Fibroblast of the aortic adventitia (primary cell): ENCODE measurements around the gene SORBS1. TPM values are rescaled to one million over a fixed set of nuclear protein-coding genes. Genes with fewer than 3 reads are reported as not detected.

Source experiments
- DNase-seq: peaks from one replicate; pipeline ENCODE4 v3.0.0-alpha.2; 2010; ENCODE audit warnings: low read depth
- H3K4me3 ChIP-seq: 2 replicates; pipeline ENCODE4 v1.5.1; 2011; ENCODE audit warnings: low read depth, mild to moderate bottlenecking, control low read depth, low read length, moderate library complexity
- total RNA-seq: library from RNA; depleted of rRNA; stranded (reverse); fragments of >200 nt; gene quantifications from 2 replicates; pipeline ENCODE4 v1.2.3, GENCODE V29; 2012; ENCODE audit warnings: low replicate concordance
- TF ChIP-seq, protein P1 (sequence below): IDR thresholded peaks from 2 replicates; pipeline ENCODE4 v1.5.1; 2011; ENCODE audit warnings: mild to moderate bottlenecking, low read length, control low read depth, inconsistent platforms; ENCODE audit not compliant: insufficient read depth

The SORBS1 gene
- total RNA-seq, 1 donor = 0.36 TPM

DNA sequence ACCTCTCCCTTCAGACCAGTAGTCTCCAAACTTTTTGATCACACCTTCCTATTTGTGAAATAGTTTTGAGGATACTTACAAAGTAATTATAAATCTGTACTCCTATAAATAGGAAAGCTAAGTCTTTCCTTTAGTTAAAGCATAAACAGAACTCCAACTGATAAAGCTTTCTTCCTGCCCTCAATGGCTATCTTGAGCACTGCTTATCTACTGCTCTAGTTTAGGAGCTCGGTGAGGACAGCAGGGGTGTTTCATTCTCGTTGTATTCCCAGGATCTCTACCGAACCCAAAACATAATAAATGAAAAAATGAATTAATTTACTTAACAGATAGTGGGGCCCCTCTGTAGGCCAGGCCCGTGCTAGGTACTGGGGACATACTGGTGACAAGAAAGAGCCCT is 17.7 kb downstream of the SORBS1 start:
- no peak overlapping the region for H3K4me3 ChIP-seq
- no peak for DNase-seq
- TF ChIP-seq, protein P1, sequence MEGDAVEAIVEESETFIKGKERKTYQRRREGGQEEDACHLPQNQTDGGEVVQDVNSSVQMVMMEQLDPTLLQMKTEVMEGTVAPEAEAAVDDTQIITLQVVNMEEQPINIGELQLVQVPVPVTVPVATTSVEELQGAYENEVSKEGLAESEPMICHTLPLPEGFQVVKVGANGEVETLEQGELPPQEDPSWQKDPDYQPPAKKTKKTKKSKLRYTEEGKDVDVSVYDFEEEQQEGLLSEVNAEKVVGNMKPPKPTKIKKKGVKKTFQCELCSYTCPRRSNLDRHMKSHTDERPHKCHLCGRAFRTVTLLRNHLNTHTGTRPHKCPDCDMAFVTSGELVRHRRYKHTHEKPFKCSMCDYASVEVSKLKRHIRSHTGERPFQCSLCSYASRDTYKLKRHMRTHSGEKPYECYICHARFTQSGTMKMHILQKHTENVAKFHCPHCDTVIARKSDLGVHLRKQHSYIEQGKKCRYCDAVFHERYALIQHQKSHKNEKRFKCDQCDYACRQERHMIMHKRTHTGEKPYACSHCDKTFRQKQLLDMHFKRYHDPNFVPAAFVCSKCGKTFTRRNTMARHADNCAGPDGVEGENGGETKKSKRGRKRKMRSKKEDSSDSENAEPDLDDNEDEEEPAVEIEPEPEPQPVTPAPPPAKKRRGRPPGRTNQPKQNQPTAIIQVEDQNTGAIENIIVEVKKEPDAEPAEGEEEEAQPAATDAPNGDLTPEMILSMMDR = no peak

DNA sequence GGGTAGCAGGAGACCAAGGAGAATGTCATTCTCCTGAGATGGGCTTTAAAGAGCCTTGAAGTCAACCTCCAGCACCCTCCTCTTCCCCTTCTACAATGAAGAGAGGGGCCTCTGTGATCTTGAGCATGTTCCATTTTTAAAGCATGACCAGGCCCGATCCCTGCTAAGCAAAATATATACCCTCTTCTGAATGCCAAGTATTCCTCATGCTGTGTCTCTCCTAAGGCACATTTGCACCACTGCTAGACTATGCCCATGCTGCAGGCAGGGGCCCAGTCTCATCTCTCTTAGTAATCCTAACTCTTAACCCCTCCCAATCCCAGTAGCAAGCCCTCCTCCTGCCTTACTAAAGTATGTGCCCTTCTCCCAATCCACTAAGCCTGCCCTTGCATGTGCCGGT is 18.4 kb downstream of the SORBS1 start:
- TF ChIP-seq, protein P1 = no peak
- DNase-seq = no peak
- H3K4me3 ChIP-seq = no peak overlapping the region

DNA sequence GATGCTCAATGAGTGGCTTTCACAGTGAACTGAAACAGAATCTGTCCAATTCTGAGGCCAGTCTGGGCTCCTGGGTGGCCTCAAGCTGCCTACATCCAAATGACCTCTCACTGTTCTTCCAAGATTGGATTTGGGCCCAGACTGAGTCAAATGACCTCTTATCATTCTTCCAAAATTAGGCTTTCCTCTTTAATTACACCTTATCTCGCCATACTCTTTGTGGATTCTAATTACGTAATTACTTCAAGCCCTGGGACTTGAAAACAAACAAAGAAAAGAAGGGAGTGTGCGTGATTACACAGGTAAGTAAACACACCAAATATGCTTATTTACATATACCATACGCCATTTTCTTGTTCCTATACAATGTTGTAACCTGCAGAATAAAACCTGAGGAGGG is 18.8 kb downstream of the SORBS1 start:
- TF ChIP-seq, protein P1 = no peak
- DNase-seq = no peak
- H3K4me3 ChIP-seq = no peak overlapping the region

DNA sequence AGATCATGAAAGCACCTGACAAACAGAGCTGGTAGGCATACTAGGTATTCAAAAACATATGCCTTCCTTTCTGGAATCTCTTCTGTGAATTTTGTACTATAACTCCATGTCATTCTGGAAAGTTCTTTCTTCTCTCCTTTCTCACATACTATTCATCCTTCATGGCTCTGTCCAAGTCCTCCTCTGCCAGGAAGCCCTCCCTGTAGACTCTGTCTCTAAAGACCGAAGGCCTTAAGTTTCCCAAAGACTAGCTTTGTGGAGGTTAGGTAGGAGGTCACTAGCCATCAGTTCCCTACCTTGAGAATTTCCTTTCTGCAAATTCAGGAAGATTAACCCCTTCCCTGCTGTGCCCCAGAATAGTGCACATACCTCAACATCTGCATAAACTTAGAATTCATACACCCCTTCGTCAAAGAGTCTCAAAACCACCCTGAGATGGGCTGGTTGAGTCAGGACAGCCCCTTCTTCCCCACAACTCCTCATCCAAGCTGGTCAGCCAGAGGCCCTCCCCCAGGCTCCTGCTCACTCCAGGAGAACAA is 20.6 kb downstream of the SORBS1 start:
- H3K4me3 ChIP-seq = no peak overlapping the region
- TF ChIP-seq, protein P1 = no peak
- no peak for DNase-seq

DNA sequence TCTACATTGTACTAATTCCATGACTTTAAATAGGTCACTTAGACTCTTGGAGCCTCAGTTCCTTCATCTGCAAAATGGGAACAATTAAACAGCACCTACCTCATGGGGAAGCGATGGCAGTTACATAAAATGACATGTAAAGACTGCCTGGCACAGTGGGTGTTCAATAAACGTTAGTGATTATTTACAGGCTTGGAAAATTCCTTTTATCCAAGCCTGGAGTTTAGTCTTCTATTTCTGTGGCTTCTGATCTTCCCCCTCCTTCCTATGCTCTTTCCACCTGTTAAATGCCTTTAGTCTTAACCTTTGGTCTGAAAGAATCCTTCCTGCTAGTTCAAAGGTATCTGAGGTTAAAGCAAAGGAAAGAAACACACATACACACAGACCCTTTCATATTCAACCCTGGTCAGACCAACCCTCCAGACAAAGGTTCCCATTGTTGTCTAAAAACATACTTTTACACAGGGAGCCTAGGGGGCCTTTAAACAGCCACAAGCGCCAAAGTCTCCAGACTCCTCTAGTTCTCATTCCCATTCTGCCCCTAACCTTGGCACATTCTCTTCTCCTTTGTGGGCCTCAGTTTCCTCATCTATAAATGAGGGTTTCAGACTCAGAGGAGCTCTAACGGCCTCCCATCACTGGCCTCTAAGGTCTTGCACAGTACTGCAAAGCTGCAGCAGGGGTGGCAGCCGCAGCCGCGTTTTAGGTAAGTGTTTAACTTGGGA is 21.4 kb downstream of the SORBS1 start:
- no peak overlapping the region for H3K4me3 ChIP-seq
- TF ChIP-seq, protein P1 = no peak
- no peak for DNase-seq

DNA sequence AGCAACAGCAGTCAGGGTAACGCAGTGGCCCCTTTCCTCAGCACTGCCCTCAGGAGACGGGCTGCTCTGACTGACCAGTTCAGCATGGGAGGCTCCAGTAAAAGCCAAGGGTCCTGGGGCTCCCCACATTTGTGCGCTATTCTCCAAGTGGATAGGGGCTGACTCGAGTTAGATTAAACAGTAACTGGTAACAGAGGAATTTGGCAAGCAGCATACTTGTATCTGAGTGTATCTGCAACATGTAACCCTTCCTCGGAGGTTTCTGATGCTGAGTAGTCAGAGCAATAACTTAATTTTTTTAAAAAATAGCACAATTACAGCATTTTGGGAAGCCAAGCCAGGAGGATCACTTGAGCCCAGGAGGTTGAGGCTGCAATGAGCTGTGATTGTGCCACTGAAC is 22.8 kb downstream of the SORBS1 start:
- TF ChIP-seq, protein P1 = no peak
- no peak overlapping the region for H3K4me3 ChIP-seq
- DNase-seq = no peak

DNA sequence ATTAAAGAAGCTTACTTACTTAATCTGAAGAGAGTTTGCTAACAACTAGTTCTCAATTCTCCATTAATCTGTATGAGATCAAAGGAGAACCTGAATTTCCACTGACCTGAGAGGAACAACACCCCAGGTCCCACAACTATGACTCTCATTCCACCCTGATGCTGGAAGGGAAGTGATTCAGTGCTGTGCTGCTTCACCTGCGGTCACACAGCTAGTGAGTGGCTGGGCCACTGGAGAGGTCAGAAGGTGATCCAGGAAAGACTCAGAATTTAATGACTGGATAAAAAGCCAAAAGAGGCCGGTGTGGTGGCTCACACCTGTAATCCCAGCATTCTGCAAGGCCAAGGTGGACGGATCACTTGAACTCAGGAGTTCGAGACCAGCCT is 23.6 kb downstream of the SORBS1 start:
- no peak for DNase-seq
- TF ChIP-seq, protein P1 = no peak
- H3K4me3 ChIP-seq = no peak overlapping the region
